GM21360 (cell line): ENCODE data around the gene NR2F1.
"Not testable (repeated sequence)": the region's sequence is repeated elsewhere in the genome, so short reads cannot be mapped to it uniquely, and the experiment has no call there.

Source experiments
- ATAC-seq: cut with Tn5 transposase; IDR thresholded peaks from one replicate; pipeline ENCODE4 v1.9.1; 2021; ENCODE audit warnings: mild to moderate bottlenecking, moderate library complexity; ENCODE audit not compliant: unreplicated experiment

The NR2F1 gene

GRCh38 chr5:93582677-93583438 lies at the start of gene NR2F1:
Gene NR2F1, plus strand, starts transcription at chr5:93583222. Its CDS starts 1,802 bp downstream, at chr5:93585024.
- ATAC-seq, result no peak

GRCh38 chr5:93545872-93546271 lies 37.1 kb upstream of the NR2F1 start:
- no peak for ATAC-seq

- ATAC-seq, result not testable (repeated sequence)
Observed at GRCh38 chr5:93549594-93549993, 33.4 kb upstream of the NR2F1 start.

GRCh38 chr5:93557021-93557604 lies 25.9 kb upstream of the NR2F1 start:
- no peak for ATAC-seq

- no peak for ATAC-seq
Observed at GRCh38 chr5:93566091-93566490, 16.9 kb upstream of the NR2F1 start.

- ATAC-seq, result no peak
Observed at GRCh38 chr5:93567424-93567823, 15.6 kb upstream of the NR2F1 start.

- no peak for ATAC-seq
Observed at GRCh38 chr5:93569300-93570160, 13.5 kb upstream of the NR2F1 start.

- peak; percentile 41 for ATAC-seq
Observed at GRCh38 chr5:93570294-93571113, 12.5 kb upstream of the NR2F1 start.

GRCh38 chr5:93571114-93571949 lies 11.7 kb upstream of the NR2F1 start:
- ATAC-seq, result no peak

GRCh38 chr5:93572101-93572607 lies 10.9 kb upstream of the NR2F1 start:
- ATAC-seq, result peak; percentile 46

GRCh38 chr5:93572608-93573353 lies 10.2 kb upstream of the NR2F1 start:
- no peak for ATAC-seq

GRCh38 chr5:93573354-93574351 lies 9.4 kb upstream of the NR2F1 start:
- no peak for ATAC-seq

- ATAC-seq, result no peak
Observed at GRCh38 chr5:93574491-93575305, 8.3 kb upstream of the NR2F1 start.

GRCh38 chr5:93575461-93576414 lies 7.3 kb upstream of the NR2F1 start:
- ATAC-seq, result no peak

- no peak for ATAC-seq
Observed at GRCh38 chr5:93576994-93577853, 5.8 kb upstream of the NR2F1 start.
